NCI-H1436 treated with DMSO at 0.1 percent for 48 hours (cell line): Measurements from ENCODE around the gene TSC22D2.

ENCODE experiments used
- DNase-seq: peaks from one replicate; lab custom pipeline; 2025; lab: John Stamatoyannopoulos, UW

Gene TSC22D2

GRCh38 chr3:150385296-150386242 is 22.5 kb upstream of the TSC22D2 start:
- no peak for DNase-seq

DNA sequence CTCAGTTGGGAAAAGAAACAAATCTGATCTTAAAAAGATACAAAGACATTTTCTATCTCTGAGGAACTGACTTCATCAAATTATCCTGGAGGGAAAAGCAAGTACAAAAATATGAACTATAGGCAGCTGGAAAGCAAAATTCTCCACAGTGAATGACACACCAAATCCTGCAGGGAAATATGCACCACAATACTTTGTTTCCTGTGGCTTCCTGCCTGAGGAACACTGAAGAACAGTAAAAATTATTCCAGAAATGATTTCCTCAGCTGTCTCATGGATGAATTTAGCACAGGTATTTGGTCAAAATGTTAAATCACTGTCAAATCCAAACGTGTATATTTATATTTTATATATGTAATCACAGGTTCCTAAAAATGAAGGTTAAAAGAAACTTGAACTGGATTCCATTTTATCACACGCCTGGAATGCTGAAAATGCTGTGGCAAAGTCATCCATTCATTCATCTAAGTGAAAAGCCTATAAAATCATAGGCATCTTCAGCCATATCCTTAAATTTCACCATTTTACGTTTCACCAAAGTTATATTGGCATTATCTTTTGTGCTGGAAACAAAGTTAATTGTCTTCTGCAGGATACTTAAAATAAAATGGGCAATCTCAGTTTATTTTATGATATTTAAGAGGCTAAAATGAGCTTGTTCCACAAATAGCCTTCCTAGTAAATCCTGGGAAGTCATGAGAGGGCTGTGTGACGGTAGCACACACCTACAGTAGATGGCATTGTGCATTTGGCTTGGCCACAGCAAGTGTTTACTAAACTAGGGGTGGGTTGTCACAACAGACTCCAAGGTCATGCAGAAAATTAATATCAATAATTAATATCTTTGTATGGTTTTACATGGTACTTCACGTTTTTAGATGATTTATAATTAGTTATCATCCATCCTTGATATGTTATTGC is 19.3 kb upstream of the TSC22D2 start:
- no peak for DNase-seq

GRCh38 chr3:150390087-150390486 is 18.0 kb upstream of the TSC22D2 start:
- no peak for DNase-seq

- DNase-seq, result no peak
Observed at GRCh38 chr3:150391161-150391560, 16.9 kb upstream of the TSC22D2 start.

- DNase-seq, result no peak
Observed at GRCh38 chr3:150393745-150394144, 14.4 kb upstream of the TSC22D2 start.

- no peak for DNase-seq
Observed at GRCh38 chr3:150394606-150395005, 13.5 kb upstream of the TSC22D2 start.

DNA sequence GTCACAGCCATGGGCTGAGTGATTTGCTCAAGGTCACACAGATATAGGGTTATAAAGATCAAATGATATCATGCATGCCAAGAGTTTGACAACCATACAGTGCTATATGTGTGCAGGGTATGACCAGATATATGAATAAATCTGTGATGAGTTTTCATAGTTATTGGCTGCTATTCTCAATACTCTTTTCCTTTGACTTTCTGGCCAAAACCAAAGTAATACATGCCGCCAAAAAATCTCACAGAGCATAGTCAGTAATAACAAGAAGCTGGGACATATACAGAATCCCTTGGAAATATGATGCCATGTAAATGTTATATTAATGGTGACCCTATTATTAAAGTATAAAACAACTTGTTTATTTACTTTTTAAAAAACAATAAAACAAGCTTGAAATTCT is 11.6 kb upstream of the TSC22D2 start:
- no peak for DNase-seq

- DNase-seq, result no peak
Observed at GRCh38 chr3:150396956-150397550, 11.0 kb upstream of the TSC22D2 start.

GRCh38 chr3:150399060-150399459 is 9.0 kb upstream of the TSC22D2 start:
- DNase-seq, result no peak

- DNase-seq, result no peak
Observed at GRCh38 chr3:150401285-150401684, 6.8 kb upstream of the TSC22D2 start.

- no peak for DNase-seq
Observed at GRCh38 chr3:150402217-150402616, 5.9 kb upstream of the TSC22D2 start.

DNA sequence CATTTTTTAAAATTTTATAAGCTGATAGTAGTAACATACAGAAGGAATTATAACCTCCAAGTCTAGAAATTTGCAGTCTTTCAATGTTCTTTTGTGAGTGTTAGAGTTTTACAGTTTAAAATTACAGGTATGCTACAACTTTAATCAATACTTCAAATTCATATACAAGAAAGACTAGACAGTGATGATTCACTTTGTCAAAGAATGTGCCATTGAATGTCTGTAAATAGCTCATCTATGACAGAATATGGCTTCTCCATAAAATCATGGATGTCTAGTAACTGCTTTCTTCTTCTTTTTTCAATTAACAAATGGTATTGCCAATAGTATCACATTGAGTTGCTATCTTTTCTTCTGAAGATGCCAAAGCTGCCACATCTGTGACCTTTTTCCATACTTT is 4.1 kb upstream of the TSC22D2 start:
- no peak for DNase-seq

DNA sequence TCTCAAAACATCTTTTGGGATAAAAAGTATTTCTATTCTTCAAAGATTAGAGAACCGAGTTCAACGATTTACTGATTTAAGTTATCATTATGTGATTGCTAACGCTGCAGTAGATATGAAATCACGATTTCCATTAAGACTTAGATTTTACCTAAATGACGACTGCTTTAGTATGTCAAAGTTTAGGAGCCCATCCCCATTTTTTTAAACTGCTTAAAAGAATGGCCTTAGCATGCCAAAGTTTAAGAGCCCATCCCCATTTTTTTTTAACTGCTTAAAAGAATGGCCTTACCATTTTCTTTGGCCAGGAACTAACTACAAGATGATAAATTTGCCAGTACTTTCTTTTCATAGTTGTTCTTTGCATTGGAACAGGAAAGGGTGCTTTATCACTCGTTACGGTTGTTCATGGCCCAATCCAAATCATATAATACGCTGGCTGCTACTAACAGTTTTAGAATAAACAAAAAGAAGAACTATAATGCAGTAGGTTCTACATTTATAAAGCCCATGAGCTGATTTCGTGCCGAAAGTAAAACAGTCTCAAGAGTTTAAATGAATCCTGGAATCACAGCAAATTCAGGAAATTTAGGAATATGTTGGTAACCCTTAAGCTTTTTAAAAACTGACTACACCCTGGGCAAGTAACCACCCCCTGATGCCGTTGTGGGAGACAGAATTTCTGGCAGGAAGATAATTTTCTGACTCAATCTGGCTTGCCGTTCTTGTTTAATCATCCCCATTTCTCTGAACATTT is 869 bp upstream of the TSC22D2 start:
- DNase-seq, result no peak

GRCh38 chr3:150407808-150408220 is 284 bp upstream of the TSC22D2 start:
- peak; percentile 69 for DNase-seq

GRCh38 chr3:150409125-150409511 is 1.0 kb downstream of the TSC22D2 start:
- DNase-seq, result no peak

DNA sequence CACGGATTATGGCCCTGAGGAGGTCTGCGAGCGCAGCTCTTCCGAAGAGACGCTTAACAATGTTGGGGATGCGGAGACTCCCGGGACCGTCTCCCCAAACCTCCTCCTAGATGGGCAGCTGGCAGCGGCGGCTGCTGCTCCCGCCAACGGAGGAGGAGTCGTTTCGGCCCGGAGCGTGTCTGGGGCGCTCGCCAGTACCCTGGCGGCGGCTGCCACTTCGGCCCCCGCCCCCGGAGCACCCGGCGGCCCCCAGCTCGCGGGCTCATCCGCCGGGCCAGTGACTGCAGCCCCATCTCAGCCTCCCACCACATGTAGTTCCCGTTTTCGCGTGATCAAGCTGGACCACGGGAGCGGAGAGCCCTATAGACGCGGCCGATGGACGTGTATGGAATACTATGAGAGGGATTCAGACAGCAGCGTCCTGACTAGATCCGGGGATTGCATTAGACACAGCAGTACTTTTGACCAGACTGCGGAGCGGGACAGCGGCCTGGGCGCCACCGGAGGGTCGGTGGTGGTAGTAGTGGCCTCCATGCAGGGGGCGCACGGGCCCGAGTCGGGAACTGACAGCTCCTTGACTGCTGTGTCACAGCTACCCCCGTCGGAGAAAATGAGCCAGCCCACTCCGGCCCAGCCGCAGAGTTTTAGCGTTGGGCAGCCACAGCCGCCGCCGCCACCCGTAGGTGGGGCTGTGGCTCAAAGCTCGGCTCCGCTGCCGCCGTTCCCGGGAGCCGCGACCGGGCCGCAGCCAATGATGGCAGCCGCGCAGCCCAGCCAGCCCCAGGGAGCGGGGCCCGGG is 1.6 kb downstream of the TSC22D2 start:
- no peak for DNase-seq

DNA sequence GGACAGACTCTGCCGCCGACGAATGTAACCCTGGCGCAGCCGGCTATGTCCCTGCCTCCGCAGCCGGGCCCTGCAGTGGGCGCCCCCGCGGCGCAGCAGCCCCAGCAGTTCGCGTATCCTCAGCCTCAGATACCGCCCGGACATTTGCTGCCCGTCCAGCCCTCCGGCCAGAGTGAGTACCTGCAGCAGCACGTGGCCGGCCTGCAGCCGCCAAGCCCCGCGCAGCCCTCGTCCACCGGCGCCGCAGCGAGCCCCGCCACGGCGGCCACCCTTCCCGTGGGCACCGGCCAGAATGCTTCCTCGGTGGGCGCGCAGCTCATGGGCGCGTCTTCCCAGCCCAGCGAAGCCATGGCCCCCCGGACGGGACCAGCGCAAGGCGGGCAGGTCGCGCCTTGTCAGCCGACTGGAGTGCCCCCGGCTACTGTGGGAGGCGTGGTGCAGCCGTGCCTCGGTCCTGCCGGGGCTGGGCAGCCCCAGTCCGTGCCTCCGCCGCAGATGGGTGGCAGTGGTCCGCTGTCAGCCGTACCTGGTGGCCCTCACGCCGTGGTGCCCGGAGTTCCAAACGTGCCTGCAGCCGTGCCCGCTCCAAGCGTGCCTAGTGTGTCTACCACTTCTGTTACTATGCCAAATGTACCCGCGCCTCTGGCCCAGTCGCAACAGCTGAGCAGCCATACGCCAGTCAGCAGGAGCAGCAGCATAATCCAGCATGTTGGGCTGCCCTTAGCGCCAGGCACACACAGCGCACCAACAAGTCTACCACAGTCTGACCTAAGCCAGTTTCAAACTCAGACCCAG is 2.4 kb downstream of the TSC22D2 start:
- DNase-seq, result no peak

DNA sequence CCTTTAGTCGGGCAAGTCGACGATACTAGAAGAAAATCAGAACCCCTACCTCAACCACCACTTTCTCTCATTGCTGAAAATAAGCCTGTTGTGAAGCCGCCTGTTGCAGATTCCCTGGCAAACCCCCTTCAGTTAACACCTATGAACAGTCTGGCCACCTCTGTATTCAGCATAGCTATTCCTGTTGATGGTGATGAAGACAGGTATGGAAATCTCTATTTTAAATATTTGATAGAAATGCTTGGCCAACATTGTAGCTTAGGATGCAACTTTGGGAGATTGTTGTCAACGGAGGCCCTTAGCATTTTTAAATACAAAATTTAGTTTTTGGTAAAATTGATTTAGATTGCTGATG is 3.0 kb downstream of the TSC22D2 start:
- DNase-seq, result no peak

DNA sequence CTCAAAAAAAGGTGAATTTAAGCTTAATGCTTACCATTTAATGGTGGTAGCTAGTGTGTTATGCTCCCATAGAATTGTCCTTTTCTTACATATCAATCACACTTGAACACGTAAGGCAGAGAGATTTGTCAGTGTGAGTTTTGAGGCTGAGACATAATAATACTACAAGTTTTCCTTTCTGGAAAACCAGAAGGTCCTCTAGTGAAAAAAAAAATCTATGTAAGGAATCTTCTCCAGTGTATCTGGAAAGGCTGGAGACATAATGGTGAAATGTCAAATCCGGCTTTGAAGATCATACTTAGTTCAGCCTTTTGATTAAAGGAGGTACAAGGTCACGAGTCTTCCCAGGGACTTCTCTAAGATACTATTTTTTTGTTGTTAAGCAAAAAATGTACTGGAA is 3.4 kb downstream of the TSC22D2 start:
- DNase-seq, result no peak

DNA sequence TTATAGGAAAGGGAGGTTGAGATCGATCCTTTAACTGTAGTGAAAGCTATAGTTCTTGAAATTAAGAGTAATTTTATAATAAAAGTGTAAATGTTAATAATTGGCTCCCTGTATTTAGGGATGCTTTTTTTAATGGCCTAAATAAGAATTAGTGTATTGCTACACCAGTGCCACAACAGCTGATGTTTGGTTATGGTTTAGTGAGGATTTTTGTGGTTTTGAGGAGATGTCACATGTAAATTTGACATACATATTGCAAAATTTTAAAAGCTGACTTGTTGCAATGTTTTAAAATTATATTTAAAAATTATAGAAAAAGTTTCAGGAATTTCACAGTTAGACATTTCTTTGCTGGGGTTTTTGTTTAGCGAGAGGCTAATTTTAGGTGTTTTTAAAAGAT is 3.9 kb downstream of the TSC22D2 start:
- no peak for DNase-seq
